GM21447 (cell line): Measurements from ENCODE around the gene PSMA5.

ENCODE experiments used
- ATAC-seq: cut with Tn5 transposase; IDR thresholded peaks from one replicate; pipeline ENCODE4 v1.9.1; 2021; ENCODE audit not compliant: unreplicated experiment

The PSMA5 gene

DNA sequence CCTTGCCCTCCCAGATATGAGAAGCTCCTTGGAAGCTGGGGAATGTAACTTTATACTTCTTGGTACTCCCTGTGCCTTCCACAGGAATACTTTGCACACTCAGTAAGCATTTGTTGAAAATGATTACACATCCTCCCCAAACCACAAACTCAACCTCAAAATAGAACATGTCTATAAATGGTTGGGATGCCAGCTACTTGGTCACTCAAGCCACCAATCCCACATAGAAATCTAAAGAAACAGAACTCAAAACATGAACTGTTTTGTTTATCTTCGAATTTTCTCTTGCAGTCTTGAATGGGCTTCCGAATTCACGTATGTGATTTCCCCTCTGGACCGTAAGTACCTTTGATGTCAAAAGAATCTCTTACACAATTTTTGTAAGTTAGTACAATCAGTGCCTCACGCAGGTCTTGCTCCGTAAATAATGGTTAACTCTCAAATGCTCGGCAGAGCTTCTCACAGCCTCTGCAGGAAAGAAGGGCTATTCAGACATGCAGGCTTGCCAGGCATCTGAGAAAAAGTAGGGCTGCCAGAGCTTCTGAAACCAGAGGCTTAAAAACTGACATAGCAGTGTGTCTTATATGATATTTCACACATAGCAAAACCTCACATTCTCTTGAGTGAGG, 55.4 kb downstream of the PSMA5 start:
- no peak for ATAC-seq

DNA sequence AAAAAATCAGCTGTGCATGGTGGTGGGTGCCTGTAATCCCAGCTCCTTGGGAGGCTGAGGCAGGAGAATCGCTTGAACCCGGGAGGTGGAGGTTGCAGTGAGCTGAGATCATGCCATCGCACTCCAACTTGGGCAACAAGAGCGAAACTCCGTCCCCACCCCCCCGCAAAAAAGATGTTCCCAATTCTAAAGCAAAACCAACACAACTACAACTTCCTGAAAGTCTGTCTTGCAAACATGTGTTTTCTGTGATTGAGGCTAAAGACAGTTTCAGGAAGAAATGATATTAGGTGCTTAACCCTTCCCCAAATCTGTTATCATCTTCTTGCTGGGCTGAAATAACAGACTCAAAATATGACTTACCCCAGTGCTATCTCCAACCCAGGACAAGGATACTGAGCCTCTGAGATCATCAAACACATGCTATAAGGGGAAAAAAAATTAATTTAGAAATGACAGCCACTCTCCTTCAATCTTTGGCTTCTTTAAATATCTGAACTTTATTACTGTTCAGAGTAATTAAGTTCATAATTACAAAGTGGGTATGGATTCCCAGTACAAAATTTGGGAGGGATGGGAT, 57.0 kb downstream of the PSMA5 start:
- no peak for ATAC-seq

- ATAC-seq = no peak
These were observed 57.8 kb downstream of the PSMA5 start for GRCh38 chr1:109368464-109368863.

GRCh38 chr1:109367626-109368025, 58.6 kb downstream of the PSMA5 start:
- ATAC-seq = no peak

- no peak for ATAC-seq
These were observed 60.5 kb downstream of the PSMA5 start for GRCh38 chr1:109365642-109366204.

- no peak for ATAC-seq
These were observed 64.6 kb downstream of the PSMA5 start for GRCh38 chr1:109361649-109362048.

DNA sequence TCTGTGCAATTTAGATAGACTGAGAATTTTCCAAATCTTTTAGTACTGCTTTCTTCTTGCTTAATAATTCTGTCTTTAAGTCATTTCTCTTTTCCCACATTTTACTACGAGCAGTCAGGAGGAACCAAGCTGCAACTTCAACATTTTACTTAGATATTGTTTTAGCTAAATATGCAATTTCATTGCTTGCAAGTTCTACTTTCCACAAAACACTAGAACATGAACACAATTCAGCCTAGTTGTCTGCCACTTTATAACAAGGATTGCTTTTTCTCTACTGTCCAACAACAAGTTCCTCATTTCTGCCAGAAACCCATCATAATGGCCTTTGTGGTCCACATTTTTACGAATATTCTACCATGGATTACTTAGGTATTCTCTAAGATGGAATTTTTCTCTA, 65.2 kb downstream of the PSMA5 start:
- no peak for ATAC-seq

DNA sequence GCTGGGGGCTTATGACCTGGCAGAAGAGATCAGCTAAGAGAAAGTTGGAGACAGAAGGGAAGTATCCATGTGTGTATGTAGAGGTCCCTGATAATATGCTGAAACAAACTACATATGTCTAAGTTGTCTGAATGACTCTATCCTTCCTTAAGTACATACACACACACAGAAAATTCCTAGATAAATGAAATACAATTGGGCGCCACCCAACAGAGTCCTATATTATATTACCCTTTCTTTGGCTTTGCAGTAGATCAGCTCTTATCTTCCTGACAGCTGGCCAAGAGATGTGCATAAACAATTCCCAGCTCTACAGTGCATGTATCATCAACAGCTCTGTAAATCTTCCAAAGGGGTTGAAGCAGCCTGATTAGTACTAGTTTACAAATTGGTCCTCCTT, 68.6 kb downstream of the PSMA5 start:
- ATAC-seq = no peak

DNA sequence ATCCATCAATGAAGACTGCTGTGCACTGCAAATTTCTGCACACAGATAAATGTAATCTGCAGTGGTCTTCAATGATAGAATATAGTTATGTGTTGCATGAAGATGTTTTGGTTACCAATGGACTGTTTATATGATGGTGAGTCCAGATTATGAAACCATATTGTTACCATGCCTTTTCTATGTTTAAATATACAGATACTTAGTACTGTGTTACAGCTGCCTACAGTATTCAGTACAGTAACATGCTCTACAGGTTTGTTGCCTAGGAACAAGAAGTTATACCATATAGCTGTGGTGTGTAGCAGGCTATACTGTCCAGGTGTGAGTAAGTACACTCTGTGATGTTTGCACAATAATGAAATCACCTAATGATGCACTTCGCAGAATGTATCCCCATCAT, 69.3 kb downstream of the PSMA5 start:
- ATAC-seq = no peak

GRCh38 chr1:109356505-109356904, 69.7 kb downstream of the PSMA5 start:
- ATAC-seq = no peak

- ATAC-seq = no peak
These were observed 71.3 kb downstream of the PSMA5 start for GRCh38 chr1:109354929-109355328.

- ATAC-seq = no peak
These were observed 74.8 kb downstream of the PSMA5 start for GRCh38 chr1:109351457-109351856.

DNA sequence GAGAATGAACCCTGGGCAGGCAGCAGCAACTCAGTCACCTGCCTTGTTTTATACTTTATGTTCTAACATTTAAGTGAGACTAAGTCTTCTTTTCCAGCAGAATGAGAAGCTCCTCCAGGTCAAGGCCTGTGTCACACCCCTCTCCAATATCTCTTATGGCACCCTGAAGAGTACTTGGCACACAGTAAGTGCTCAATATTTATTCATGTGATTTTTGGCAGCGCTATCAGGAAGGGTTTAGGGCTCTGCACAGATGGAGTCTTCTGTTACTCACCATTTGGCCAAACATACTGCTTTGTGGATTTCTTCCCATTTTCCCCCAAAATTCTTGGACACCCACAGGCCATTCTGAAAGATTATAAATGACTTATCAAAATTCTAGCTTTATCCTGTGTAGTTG, 75.6 kb downstream of the PSMA5 start:
- no peak for ATAC-seq

DNA sequence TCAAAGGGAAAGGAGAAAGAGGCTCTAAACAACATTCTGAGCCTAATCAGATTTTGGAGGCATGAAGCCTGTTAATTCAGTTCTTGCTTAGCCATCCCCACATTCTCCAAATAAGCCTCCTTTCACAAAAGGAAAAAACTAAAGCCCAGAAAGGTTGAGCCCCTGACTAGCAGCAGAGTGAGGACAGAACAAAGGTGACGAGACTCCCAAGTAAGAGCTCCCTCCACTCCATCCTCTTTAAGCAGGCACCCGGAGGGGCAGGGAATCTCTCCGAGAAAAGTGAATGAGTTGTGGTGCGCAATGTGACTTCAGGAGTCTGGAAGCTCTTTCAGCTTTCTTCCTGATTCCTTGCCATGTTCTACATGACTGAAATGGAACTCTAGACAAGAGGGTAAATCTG, 76.1 kb downstream of the PSMA5 start:
- ATAC-seq = no peak
